ENCODE data around the gene IL17RA.

IL17RA gene

DNA sequence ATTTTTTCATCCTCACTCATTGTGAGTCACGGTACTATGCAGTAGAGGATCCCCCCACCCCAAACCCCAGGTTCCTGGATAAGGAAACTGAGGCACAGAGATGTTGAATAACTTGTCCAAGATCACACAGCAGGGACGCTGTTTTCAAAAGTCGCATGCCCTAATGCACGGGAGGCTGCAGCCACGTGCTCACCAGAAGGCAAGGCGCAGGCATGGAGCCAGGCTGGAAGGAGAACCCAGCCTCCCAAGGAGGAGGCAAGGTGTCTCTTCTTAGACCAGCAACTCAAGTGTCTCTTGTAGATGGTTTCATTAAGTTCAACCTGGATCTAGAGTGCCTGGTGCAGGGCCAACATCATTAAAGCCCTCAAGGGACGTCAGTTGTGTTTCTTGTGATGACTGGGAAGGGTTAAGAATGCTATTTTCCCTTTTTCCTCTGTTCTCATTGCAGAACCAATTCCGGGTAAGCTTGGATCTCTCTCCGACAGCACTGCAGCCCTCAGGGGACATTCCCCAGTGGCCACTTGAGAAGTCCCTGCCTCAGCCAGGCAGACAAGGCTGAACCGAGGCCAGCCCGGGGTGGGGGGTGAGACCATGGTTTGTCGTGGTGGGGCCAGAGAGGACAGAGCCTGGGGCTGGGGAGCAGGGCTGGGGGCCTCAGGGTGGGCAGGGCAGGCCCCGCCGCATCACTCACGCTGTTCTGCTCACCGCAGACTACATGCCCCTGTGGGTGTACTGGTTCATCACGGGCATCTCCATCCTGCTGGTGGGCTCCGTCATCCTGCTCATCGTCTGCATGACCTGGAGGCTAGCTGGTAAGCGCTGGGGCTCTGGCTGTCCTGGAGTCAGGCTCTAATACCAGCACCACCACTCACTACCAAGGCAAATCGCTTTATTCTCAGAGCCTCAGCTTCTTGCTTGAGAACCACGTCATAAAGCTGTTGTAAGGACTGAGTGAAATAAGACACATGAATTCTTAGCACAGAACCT is 20.6 kb downstream of the IL17RA start:
- no peak for DNase-seq (ENCODE audit: low read depth in 1 of 2, low spot score in 1 of 2)

GRCh38 chr22:17106161-17106784 is 21.5 kb downstream of the IL17RA start:
- no peak for DNase-seq (ENCODE audit: low read depth in 1 of 2, low spot score in 1 of 2)

DNA sequence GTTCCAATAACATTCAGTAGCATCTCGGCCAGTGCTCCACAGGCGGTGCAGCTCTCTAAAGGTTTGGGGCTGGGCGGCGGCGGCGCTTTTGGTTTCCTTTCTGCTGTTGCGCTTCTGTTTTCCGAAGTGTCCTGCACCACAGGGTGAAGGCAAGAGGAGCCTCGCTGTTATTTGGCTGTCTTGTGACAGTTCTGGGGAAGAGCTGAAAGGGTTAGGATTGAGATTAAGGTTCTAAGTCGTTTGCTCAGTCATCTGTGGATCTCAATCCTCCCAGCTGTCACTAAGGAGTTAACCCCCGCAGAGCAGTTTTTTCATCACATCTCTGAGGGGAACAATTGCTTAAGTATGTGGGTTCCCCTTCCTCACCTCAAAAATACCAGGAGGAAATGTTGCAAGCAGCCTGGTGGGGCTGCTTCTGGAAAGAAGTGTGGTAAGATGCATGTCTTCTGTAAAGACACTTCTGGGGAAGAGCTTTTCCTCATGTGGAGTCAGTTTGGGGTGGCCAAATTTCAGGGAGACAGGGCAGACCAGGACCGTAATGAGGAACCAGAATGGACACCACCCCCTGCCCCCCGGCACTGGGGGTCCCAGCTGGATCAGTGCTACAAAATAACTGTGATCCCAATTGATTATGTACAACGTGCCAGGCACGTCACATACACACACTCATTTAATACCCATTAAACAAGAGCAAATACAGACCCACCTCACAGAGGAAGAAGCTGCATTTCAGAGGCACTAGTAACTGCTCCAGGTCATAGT is 22.2 kb downstream of the IL17RA start:
- no peak for DNase-seq (ENCODE audit: low read depth in 1 of 2, low spot score in 1 of 2)

DNA sequence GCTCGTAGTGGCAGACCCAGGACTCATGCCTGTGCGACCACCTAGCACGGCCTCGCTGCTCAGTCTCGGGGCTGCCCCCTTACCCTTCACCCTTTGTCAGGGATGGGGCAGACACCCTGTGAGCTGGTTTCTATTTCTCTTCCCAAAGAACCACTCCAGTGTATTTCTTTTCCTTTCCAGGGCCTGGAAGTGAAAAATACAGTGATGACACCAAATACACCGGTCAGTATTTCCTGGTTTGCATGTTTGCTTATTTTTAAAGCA is 22.7 kb downstream of the IL17RA start:
- DNase-seq (ENCODE audit: low read depth in 1 of 2, low spot score in 1 of 2), result no peak

DNA sequence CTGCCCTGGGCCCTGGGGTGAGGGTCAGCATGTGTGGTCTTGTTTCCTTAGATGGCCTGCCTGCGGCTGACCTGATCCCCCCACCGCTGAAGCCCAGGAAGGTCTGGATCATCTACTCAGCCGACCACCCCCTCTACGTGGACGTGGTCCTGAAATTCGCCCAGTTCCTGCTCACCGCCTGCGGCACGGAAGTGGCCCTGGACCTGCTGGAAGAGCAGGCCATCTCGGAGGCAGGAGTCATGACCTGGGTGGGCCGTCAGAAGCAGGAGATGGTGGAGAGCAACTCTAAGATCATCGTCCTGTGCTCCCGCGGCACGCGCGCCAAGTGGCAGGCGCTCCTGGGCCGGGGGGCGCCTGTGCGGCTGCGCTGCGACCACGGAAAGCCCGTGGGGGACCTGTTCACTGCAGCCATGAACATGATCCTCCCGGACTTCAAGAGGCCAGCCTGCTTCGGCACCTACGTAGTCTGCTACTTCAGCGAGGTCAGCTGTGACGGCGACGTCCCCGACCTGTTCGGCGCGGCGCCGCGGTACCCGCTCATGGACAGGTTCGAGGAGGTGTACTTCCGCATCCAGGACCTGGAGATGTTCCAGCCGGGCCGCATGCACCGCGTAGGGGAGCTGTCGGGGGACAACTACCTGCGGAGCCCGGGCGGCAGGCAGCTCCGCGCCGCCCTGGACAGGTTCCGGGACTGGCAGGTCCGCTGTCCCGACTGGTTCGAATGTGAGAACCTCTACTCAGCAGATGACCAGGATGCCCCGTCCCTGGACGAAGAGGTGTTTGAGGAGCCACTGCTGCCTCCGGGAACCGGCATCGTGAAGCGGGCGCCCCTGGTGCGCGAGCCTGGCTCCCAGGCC is 23.7 kb downstream of the IL17RA start:
- DNase-seq (ENCODE audit: low read depth in 1 of 2, low spot score in 1 of 2), result no peak

- DNase-seq (ENCODE audit: low read depth in 1 of 2, low spot score in 1 of 2), result no peak
These were observed 24.5 kb downstream of the IL17RA start for GRCh38 chr22:17109113-17109865.

DNA sequence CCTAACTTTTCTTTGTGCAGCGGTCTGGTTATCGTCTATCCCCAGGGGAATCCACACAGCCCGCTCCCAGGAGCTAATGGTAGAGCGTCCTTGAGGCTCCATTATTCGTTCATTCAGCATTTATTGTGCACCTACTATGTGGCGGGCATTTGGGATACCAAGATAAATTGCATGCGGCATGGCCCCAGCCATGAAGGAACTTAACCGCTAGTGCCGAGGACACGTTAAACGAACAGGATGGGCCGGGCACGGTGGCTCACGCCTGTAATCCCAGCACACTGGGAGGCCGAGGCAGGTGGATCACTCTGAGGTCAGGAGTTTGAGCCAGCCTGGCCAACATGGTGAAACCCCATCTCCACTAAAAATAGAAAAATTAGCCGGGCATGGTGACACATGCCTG is 25.2 kb downstream of the IL17RA start:
- no peak for DNase-seq (ENCODE audit: low read depth in 1 of 2, low spot score in 1 of 2)

DNA sequence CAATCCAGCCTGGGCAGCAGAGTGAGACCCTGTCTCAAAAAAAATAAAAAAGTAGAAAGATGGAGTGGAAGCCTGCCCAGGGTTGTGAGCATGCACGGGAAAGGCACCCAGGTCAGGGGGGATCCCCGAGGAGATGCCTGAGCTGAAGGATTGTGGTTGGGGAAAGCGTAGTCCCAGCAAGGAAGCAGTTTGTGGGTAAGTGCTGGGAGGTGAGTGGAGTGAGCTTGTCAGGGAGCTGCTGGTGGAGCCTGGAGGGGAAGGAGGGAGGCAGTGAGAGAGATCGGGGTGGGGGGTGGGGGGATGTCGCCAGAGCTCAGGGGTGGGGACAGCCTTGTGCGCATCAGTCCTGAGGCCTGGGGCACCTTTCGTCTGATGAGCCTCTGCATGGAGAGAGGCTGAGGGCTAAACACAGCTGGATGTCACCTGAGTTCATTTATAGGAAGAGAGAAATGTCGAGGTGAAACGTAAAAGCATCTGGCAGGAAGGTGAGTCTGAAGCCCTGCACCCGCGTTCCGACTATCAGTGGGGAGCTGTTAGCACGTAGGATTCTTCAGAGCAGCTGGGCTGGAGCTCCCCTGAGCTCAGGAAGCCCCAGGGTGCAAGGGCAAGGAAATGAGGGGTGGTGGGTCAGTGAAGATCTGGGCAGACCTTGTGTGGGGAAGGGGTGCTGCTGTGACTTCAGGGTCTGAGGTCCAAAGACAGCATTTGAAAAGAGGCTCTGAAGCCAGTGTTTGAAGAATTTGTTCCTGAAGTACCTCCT is 26.2 kb downstream of the IL17RA start:
- DNase-seq (ENCODE audit: low read depth in 1 of 2, low spot score in 1 of 2), result no peak

GRCh38 chr22:17112491-17113042 is 27.8 kb downstream of the IL17RA start:
- no peak for DNase-seq (ENCODE audit: low read depth in 1 of 2, low spot score in 1 of 2)

GRCh38 chr22:17113600-17113999 is 28.8 kb downstream of the IL17RA start:
- no peak for DNase-seq (ENCODE audit: low read depth in 1 of 2, low spot score in 1 of 2)

DNA sequence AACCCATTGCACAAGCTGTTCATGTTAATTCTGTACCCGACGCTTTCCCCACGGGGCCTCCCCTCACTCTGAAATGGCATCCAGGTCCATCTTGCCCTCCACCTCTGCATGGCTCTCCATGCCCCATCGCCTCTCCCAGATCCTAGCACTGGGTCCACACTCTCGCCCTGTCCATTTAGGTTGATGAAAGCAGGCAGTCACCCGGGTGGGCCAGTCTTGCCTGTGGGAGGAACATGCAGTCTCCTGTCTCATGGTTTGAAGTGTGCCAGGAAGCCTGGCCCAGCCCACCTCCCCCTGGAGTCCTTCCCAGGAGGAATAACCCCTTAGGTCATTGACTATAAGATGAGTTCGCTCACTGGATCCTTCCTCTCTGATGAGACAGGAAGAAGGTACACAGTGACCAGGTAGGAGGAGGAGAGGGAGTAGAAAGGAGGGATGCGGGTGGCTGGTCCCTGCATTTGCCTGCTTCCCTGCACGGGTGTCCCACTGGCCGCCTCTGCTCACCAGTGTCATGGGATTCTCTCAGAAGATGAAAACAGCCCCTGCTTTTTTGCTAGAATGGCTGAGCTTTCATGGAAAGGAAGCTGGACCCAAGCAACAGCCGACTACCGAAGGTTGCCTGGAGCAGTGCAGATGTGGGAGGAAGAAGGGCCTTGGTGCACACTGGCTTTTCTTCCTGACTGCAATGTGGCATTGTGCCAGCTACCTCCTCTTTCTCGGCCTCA is 29.5 kb downstream of the IL17RA start:
- DNase-seq (ENCODE audit: low read depth in 1 of 2, low spot score in 1 of 2), result no peak

- no peak for DNase-seq (ENCODE audit: low read depth in 1 of 2, low spot score in 1 of 2)
These were observed 30.1 kb downstream of the IL17RA start for GRCh38 chr22:17114898-17115235.

DNA sequence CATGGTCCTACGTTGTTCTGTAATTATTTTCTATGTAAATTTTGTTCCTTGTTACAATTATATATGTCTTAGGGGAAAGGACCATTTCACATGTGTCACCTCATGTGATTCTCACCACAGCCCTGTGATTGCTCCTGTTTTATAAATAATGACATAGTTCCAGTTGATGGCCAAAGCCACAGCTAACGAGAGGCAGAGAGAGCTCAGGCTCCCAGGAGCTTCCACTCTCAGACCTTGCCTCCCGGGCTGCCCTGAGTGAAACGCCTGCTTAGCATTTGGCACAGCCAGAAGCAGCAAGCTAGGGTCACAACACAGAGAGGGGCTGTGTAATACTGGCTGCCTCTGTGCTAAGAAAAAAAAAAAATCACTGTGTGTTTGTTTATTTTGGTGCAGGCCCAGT is 30.4 kb downstream of the IL17RA start:
- DNase-seq (ENCODE audit: low read depth in 1 of 2, low spot score in 1 of 2), result no peak

DNA sequence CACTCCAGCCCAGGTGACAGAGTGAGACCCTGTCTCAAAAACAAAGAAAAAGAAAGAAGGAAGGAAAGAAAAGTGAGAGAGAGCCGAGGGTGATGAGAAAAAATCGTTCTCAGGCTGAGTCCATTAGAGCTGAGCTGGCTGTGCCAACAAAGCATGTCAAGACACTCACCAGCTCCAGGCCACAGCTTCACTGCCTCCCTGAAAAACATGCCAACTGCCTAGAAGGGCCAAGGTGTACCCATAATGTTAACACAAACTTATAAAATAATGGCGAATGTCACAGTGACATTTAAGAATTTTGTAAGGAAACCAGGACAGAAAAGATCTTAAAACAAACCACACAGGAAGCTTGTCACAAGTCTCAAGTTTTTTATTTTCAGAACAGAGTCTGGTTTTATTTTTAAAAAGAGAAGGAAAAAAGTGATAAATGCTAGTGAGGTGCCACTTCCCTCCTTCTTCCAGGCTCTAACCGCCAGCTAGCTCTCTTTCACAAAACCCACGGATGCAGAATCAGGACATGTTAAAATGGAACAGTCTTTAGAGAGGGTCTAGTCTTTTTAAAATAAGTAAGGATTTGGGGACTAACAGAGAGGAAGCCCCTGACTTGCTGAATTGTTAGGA is 31.3 kb downstream of the IL17RA start:
- DNase-seq (ENCODE audit: low read depth in 1 of 2, low spot score in 1 of 2), result no peak

GRCh38 chr22:17116572-17117330 is 32.0 kb downstream of the IL17RA start:
- DNase-seq (ENCODE audit: low read depth in 1 of 2, low spot score in 1 of 2), result no peak

- no peak for DNase-seq (ENCODE audit: low read depth in 1 of 2, low spot score in 1 of 2)
These were observed 32.6 kb downstream of the IL17RA start for GRCh38 chr22:17117400-17117799.

DNA sequence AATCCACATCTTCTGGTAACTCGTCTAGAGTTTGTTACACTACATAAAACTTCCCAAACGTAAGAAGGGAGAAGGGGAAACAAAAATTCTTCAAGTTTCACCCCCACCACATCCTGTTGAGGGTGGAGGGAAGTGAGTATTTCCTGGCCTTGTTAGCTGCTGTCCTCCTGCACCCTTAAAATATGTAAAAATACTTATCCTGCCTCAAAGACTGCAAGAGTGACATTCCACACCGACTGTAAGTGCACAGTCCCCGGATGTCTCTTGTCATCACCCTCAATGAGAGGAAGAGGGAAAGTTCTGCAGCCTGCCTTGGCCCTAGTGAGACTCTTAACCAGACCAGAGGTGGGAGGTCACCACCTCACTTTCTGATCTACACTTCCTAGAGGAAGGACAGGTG is 33.1 kb downstream of the IL17RA start:
- DNase-seq (ENCODE audit: low read depth in 1 of 2, low spot score in 1 of 2), result no peak

- no peak for DNase-seq (ENCODE audit: low read depth in 1 of 2, low spot score in 1 of 2)
These were observed 33.5 kb downstream of the IL17RA start for GRCh38 chr22:17118342-17118741.

Measured in stimulated activated CD4-positive, alpha-beta T cell treated with anti-CD3 and anti-CD28 coated beads, Interleukin-15, amount 100 ng/mL, for 1 hour (primary cell).